Right atrium auricular region (tissue), 2 donors: ENCODE measurements around the gene DAZAP2. TPM values are rescaled to one million over a fixed set of nuclear protein-coding genes. Genes with fewer than 3 reads are reported as not detected.

ENCODE experiments used
- DNase-seq: peaks from one replicate; pipeline ENCODE4 v3.0.0-alpha.2; 2019; ENCODE audit warnings: low spot score
- H3K27ac ChIP-seq, 2 donors: fragments of 200-600 bp; sonication (generic); 1 replicate in 1 of 2; 2 replicates in 1 of 2; pipeline ENCODE4 v1.5.1; 2016 to 2019
- H3K27me3 ChIP-seq, 2 donors: fragments of 200-600 bp; sonication (generic); one replicate each; pipeline versions ENCODE4 v1.5.1 to v1.6.0; 2017 to 2019
- H3K36me3 ChIP-seq: fragments of 200-600 bp; sonication (generic); one replicate; pipeline ENCODE4 v1.5.1; 2016
- H3K4me1 ChIP-seq, 2 donors: fragments of 200-600 bp; sonication (generic); one replicate each; pipeline versions ENCODE4 v1.5.1 to v1.6.0; 2017 to 2019
- H3K4me3 ChIP-seq, 2 donors: fragments of 200-600 bp; sonication (generic); 1 replicate in 1 of 2; 2 replicates in 1 of 2; pipeline ENCODE4 v1.5.1; 2017 to 2019; ENCODE audit warnings: mild to moderate bottlenecking in 1 of 2, moderate library complexity in 1 of 2
- H3K9me3 ChIP-seq, 2 donors: fragments of 200-600 bp; sonication (generic); one replicate each; pipeline ENCODE4 v1.5.1; 2019
- CTCF ChIP-seq, 2 donors: fragments of 200-600 bp; sonication (generic); IDR thresholded peaks; one replicate each; pipeline ENCODE4 v1.5.1; 2019; ENCODE audit warnings: antibody characterized with exemption in 2 of 2
- total RNA-seq, 2 donors: library from RNA; depleted of rRNA; stranded (reverse); fragments of >200 nt; gene quantifications; one replicate each; pipeline ENCODE4 v1.1.0, GENCODE V29; 2016

DAZAP2 gene
- total RNA-seq: 100 to 1,000 TPM; 193 to 309 TPM

- peak in 1 of 2 donors; percentile 27 for TF ChIP-seq CTCF (IDR thresholded peaks at IDR 0.05)
- Histone ChIP-seq H3K9me3 (no peaks in the 10 kb centered on the region), H3K27me3 (no peaks in the 10 kb centered on the region), H3K36me3 (peaks cover 36% of the 10 kb centered on the region), H3K4me1 (peaks cover 0 to 36% of the 10 kb centered on the region in 2 donors), H3K4me3 (peak within 1 kb of the TSS; percentile 96 to 100), H3K27ac (peak within 1 kb of the TSS; percentile 100)
- DNase-seq: peak; percentile 96
These were observed at the start of gene DAZAP2 for GRCh38 chr12:51238510-51239334. DAZAP2 (plus strand) TSS chr12:51238826; CDS start chr12:51238908, 82 bp downstream.

GRCh38 chr12:51189790-51190355 lies 48.8 kb upstream of the DAZAP2 start:
- no peak for TF ChIP-seq CTCF (IDR thresholded peaks at IDR 0.05)
- no peak overlapping the region for H3K27ac ChIP-seq
- no peaks in the 10 kb centered on the region for H3K4me1 ChIP-seq
- peaks cover 12% of the 10 kb centered on the region for H3K36me3 ChIP-seq
- H3K4me3 ChIP-seq: no peak overlapping the region
- no peaks in the 10 kb centered on the region for H3K9me3 ChIP-seq
- DNase-seq: no peak
- H3K27me3 ChIP-seq: no peaks in the 10 kb centered on the region

GRCh38 chr12:51190820-51191219 lies 47.8 kb upstream of the DAZAP2 start:
- H3K9me3 ChIP-seq: no peaks in the 10 kb centered on the region
- H3K27me3 ChIP-seq: no peaks in the 10 kb centered on the region
- peaks cover 12% of the 10 kb centered on the region for H3K36me3 ChIP-seq
- no peak for TF ChIP-seq CTCF (IDR thresholded peaks at IDR 0.05)
- H3K27ac ChIP-seq: no peak overlapping the region
- no peaks in the 10 kb centered on the region for H3K4me1 ChIP-seq
- no peak overlapping the region for H3K4me3 ChIP-seq
- DNase-seq: no peak

GRCh38 chr12:51191516-51192283 lies 46.9 kb upstream of the DAZAP2 start:
- H3K9me3 ChIP-seq: no peaks in the 10 kb centered on the region
- TF ChIP-seq CTCF (IDR thresholded peaks at IDR 0.05): no peak
- H3K27ac ChIP-seq: no peak overlapping the region
- DNase-seq: no peak
- H3K4me3 ChIP-seq: no peak overlapping the region
- H3K4me1 ChIP-seq: peaks cover 0 to 4% of the 10 kb centered on the region in 2 donors
- H3K36me3 ChIP-seq: peaks cover 12% of the 10 kb centered on the region
- H3K27me3 ChIP-seq: no peaks in the 10 kb centered on the region

GRCh38 chr12:51192284-51192671 lies 46.3 kb upstream of the DAZAP2 start:
- TF ChIP-seq CTCF (IDR thresholded peaks at IDR 0.05): no peak
- H3K4me1 ChIP-seq: peaks cover 0 to 5% of the 10 kb centered on the region in 2 donors
- H3K27ac ChIP-seq: no peak overlapping the region
- DNase-seq: no peak
- H3K36me3 ChIP-seq: peaks cover 12% of the 10 kb centered on the region
- H3K9me3 ChIP-seq: no peaks in the 10 kb centered on the region
- no peaks in the 10 kb centered on the region for H3K27me3 ChIP-seq
- no peak overlapping the region for H3K4me3 ChIP-seq
